ENCODE measurements around the gene C1QTNF8.

GRCh38 chr16:1142911-1143310 is 46.9 kb upstream of the C1QTNF8 start:
- TF ChIP-seq CTCF (IDR thresholded peaks at IDR 0.05) (no peak), EP300 (IDR thresholded peaks at IDR 0.05; ENCODE audit: low read depth) (no peak), POLR2A (IDR thresholded peaks at IDR 0.05) (no peak), POLR2AphosphoS5 (IDR thresholded peaks at IDR 0.05) (no peak)
